Left renal pelvis (tissue), 4 donors: ENCODE data around the gene OVOL1. TPM values are rescaled to one million over a fixed set of nuclear protein-coding genes. Genes with fewer than 3 reads are reported as not detected.

Source experiments
- polyA plus RNA-seq, 4 donors: library from polyadenylated mRNA; unstranded; fragments of 120-200 nt; gene quantifications; one replicate each; pipeline ENCODE4 v1.2.1, GENCODE V29; 2013; ENCODE audit not compliant: insufficient read length in 4 of 4

Gene OVOL1
- polyA plus RNA-seq, 4 donors: 0.23 to 15.9 (median 9.9) TPM

Other genes starting within 250 kb of the OVOL1 start
- gene LTBP3, start 228.7 kb upstream of the OVOL1 start, polyA plus RNA-seq: 100 to 1,000 TPM; 115 to 360 (median 154) TPM
- 10 to 100 TPM; 43.7 to 60.9 (median 56.4) TPM for gene ZNRD2, start 216.6 kb upstream of the OVOL1 start, polyA plus RNA-seq
- 10 to 100 TPM; 19.7 to 41.1 (median 28.6) TPM for gene FAM89B, start 214.5 kb upstream of the OVOL1 start, polyA plus RNA-seq
- gene EHBP1L1, start 211.0 kb upstream of the OVOL1 start, polyA plus RNA-seq: 10 to 100 TPM in 3 of 4 donors, 1 to 10 TPM in 1; 10.0 to 29.2 (median 20.2) TPM
- gene KCNK7, start 191.3 kb upstream of the OVOL1 start, polyA plus RNA-seq: under 1 TPM; 0.24 to 0.95 (median 0.46) TPM
- 10 to 100 TPM; 24.9 to 47.5 (median 34.7) TPM for gene MAP3K11, start 172.8 kb upstream of the OVOL1 start, polyA plus RNA-seq
- gene PCNX3, start 171.3 kb upstream of the OVOL1 start, polyA plus RNA-seq: 10 to 100 TPM; 20.3 to 37.9 (median 28.1) TPM
- 10 to 100 TPM; 20.5 to 46.5 (median 34.1) TPM for gene SIPA1, start 149.0 kb upstream of the OVOL1 start, polyA plus RNA-seq
- 10 to 100 TPM; 50.0 to 62.9 (median 58.8) TPM for gene RELA, start 124.1 kb upstream of the OVOL1 start, polyA plus RNA-seq
- 10 to 100 TPM; 47.9 to 80.4 (median 65.7) TPM for gene KAT5, start 74.8 kb upstream of the OVOL1 start, polyA plus RNA-seq
- 10 to 100 TPM; 32.0 to 59.4 (median 36.5) TPM for gene RNASEH2C, start 66.3 kb upstream of the OVOL1 start, polyA plus RNA-seq
- 1 to 10 TPM; 2.7 to 9.7 (median 6.0) TPM for gene AP5B1, start 6.1 kb upstream of the OVOL1 start, polyA plus RNA-seq
- 1 to 10 TPM; 2.0 to 4.1 (median 2.9) TPM for gene SNX32, start 46.9 kb downstream of the OVOL1 start, polyA plus RNA-seq
- gene CFL1, start 71.1 kb downstream of the OVOL1 start, polyA plus RNA-seq: 100 to 1,000 TPM; 672 to 810 (median 730) TPM
- gene MUS81, start 73.4 kb downstream of the OVOL1 start, polyA plus RNA-seq: 10 to 100 TPM; 40.5 to 64.2 (median 48.2) TPM
- gene EFEMP2, start 85.7 kb downstream of the OVOL1 start, polyA plus RNA-seq: 100 to 1,000 TPM; 102 to 212 (median 121) TPM
- gene CTSW, start 92.8 kb downstream of the OVOL1 start, polyA plus RNA-seq: 1 to 10 TPM in 2 of 4 donors, under 1 TPM in 2; 0.92 to 1.4 (median 1.1) TPM
- 10 to 100 TPM; 65.4 to 95.5 (median 90.1) TPM for gene FIBP, start 101.4 kb downstream of the OVOL1 start, polyA plus RNA-seq
- 10 to 100 TPM in 2 of 4 donors, 1 to 10 TPM in 2; 4.8 to 15.0 (median 9.7) TPM for gene CCDC85B, start 103.6 kb downstream of the OVOL1 start, polyA plus RNA-seq
- under 1 TPM in 2 of 4 donors, not detected in 2; 0.23 to 0.30 TPM for gene FOSL1, start 113.3 kb downstream of the OVOL1 start, polyA plus RNA-seq
- gene C11orf68, start 132.0 kb downstream of the OVOL1 start, polyA plus RNA-seq: 10 to 100 TPM; 36.8 to 50.2 (median 38.8) TPM
- 100 to 1,000 TPM in 1 of 4 donors, 10 to 100 TPM in 3; 73.8 to 106 (median 81.9) TPM for gene DRAP1, start 132.4 kb downstream of the OVOL1 start, polyA plus RNA-seq
- not detected for gene TSGA10IP, start 158.4 kb downstream of the OVOL1 start, polyA plus RNA-seq
- 10 to 100 TPM; 41.9 to 57.8 (median 47.7) TPM for gene SART1, start 174.7 kb downstream of the OVOL1 start, polyA plus RNA-seq
- gene EIF1AD, start 215.1 kb downstream of the OVOL1 start, polyA plus RNA-seq: 10 to 100 TPM; 18.6 to 31.6 (median 27.8) TPM
- gene BANF1, start 215.4 kb downstream of the OVOL1 start, polyA plus RNA-seq: 100 to 1,000 TPM; 256 to 283 (median 266) TPM
- gene CST6, start 224.9 kb downstream of the OVOL1 start, polyA plus RNA-seq: not detected
- gene CATSPER1, start 239.4 kb downstream of the OVOL1 start, polyA plus RNA-seq: not detected